Chondrocyte (in vitro differentiated cells): ENCODE results near the gene PIK3CD. TPM values are rescaled to one million over a fixed set of nuclear protein-coding genes. Genes with fewer than 3 reads are reported as not detected.

ENCODE experiments used
- DNase-seq: peaks from one replicate; pipeline ENCODE4 v3.0.0; 2021; ENCODE audit warnings: mixed read lengths, low spot score
- H3K27ac Mint-ChIP-seq: one replicate; pipeline ENCODE4 v1.8.0; 2021; ENCODE audit warnings: mild to moderate bottlenecking, moderate library complexity, mixed read lengths; ENCODE audit not compliant: unreplicated experiment
- H3K27me3 Mint-ChIP-seq: 2 replicates; pipeline ENCODE4 v1.8.0; 2021; ENCODE audit warnings: low read depth, mixed read lengths
- H3K36me3 Mint-ChIP-seq: 2 replicates; pipeline ENCODE4 v1.8.0; 2021; ENCODE audit warnings: low read depth, mixed read lengths
- H3K4me1 Mint-ChIP-seq: 2 replicates; pipeline ENCODE4 v1.8.0; 2021; ENCODE audit warnings: low read depth, mild to moderate bottlenecking, mixed read lengths
- H3K4me3 Mint-ChIP-seq: one replicate; pipeline ENCODE4 v1.8.0; 2021; ENCODE audit warnings: mild to moderate bottlenecking, moderate library complexity, mixed read lengths; ENCODE audit not compliant: unreplicated experiment
- H3K9me3 Mint-ChIP-seq: 2 replicates; pipeline ENCODE4 v1.8.0; 2021; ENCODE audit warnings: low read depth, mixed read lengths
- total RNA-seq: library from RNA; stranded (reverse); gene quantifications from 3 replicates; pipeline ENCODE4 v1.2.1, GENCODE V29; 2021
- TF ChIP-seq, protein P1 (sequence below): fragments of 200-600 bp; sonication (generic); IDR thresholded peaks from 2 replicates; pipeline ENCODE4 v1.5.0; 2021; ENCODE audit warnings: antibody characterized with exemption, mild to moderate bottlenecking, moderate library complexity

The PIK3CD gene
- total RNA-seq, 1 donor from 2014 or later: 4.3 TPM

DNA sequence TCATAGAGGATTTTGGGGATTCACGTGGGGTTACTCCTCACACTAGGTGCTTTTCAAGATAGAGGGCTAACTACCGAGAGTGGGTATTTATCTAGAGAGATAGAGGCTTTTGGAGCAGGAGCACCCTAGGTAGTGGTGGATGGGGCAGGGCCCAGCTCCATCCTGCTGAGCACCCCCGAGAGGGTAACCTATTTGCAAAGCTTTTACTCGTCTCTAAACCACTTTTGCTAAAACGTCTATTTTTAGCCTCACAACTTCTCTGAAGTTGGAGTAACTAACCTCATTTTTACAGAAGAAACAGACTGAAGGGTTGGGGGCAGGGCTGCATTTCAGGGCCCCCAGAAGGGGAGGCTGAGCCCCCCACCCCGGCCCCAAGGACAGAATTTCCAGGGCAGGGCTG lies 12.3 kb upstream of the PIK3CD start:
- H3K9me3 Mint-ChIP-seq: peaks cover 6% of the 10 kb centered on the region
- no peak overlapping the region for H3K27ac Mint-ChIP-seq
- no peak for DNase-seq
- H3K4me1 Mint-ChIP-seq: no peaks in the 10 kb centered on the region
- TF ChIP-seq, protein P1, sequence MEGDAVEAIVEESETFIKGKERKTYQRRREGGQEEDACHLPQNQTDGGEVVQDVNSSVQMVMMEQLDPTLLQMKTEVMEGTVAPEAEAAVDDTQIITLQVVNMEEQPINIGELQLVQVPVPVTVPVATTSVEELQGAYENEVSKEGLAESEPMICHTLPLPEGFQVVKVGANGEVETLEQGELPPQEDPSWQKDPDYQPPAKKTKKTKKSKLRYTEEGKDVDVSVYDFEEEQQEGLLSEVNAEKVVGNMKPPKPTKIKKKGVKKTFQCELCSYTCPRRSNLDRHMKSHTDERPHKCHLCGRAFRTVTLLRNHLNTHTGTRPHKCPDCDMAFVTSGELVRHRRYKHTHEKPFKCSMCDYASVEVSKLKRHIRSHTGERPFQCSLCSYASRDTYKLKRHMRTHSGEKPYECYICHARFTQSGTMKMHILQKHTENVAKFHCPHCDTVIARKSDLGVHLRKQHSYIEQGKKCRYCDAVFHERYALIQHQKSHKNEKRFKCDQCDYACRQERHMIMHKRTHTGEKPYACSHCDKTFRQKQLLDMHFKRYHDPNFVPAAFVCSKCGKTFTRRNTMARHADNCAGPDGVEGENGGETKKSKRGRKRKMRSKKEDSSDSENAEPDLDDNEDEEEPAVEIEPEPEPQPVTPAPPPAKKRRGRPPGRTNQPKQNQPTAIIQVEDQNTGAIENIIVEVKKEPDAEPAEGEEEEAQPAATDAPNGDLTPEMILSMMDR: no peak
- H3K27me3 Mint-ChIP-seq: peaks cover 3% of the 10 kb centered on the region
- H3K36me3 Mint-ChIP-seq: peaks cover 2% of the 10 kb centered on the region
- H3K4me3 Mint-ChIP-seq: no peak overlapping the region

DNA sequence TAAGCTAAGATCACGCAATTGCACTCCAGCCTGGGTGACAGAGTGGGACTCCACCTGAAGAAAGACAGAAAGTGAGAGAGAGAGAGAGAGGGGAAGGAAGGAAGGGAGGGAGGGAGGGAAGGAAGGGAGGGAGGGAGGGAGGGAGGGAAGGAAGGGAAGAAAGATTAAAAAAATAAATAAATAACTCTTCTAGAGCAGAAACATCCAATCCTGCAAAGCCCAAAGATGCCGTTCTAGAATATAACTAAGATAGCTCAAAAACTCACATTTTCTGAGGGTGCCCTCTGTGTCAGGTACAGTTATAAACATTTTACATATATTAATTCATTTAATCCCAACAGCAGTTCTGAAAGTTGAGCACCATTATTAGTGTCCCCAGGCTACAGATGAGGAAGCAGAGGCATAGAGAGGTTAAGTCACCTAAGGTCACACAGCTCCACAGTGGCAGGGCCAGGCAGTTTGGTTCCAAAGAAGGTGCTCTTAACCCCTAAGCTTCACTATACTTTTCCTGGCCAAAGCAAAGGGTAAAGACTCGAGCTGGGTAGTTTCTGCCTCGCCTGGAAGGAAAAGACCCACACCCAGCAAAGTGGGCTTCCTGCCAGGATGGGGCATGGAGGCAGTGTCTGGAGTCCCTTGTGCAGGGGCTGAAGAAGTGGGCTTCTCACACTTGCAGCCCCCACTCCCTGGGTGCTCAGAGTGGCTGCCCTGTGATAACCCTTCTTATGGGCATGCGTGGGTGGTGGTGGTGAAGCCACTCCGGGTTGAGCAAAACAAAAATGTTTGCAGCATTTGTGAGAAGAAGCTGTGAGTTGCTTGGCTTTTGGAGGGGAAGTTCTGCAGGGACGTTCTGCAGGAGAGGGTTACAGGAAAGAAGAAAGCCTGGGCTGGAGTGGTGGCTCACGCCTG lies 7.9 kb upstream of the PIK3CD start:
- Mint-ChIP-seq H3K27ac (no peak overlapping the region), H3K27me3 (peaks cover 3% of the 10 kb centered on the region), H3K4me3 (no peak overlapping the region), H3K9me3 (no peaks in the 10 kb centered on the region), H3K4me1 (no peaks in the 10 kb centered on the region), H3K36me3 (no peaks in the 10 kb centered on the region)
- DNase-seq: no peak
- TF ChIP-seq, protein P1: no peak

DNA sequence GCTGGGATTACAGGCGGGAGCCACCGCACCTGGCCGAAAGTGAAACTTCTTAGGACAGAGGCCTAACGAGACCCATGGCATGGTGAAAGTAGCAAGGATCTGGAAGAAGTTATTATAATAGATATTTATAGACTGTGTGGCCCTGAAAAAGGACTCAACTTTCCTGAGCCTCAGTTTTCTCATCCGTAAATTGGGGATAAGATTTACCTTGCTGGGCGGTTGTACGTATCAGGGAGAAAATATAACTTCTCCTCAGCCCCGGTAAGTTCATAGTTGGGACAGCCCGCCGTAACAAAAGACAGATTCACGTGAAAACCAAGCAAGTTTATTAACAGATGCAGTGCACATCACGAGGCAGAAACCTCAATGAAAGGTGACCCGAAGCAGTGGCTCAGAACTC lies 5.5 kb upstream of the PIK3CD start:
- Mint-ChIP-seq H3K27ac (no peak overlapping the region), H3K4me3 (no peak overlapping the region), H3K27me3 (peaks cover 11% of the 10 kb centered on the region), H3K36me3 (no peaks in the 10 kb centered on the region), H3K4me1 (peaks cover under 1% of the 10 kb centered on the region), H3K9me3 (no peaks in the 10 kb centered on the region)
- TF ChIP-seq, protein P1: no peak
- DNase-seq: no peak

DNA sequence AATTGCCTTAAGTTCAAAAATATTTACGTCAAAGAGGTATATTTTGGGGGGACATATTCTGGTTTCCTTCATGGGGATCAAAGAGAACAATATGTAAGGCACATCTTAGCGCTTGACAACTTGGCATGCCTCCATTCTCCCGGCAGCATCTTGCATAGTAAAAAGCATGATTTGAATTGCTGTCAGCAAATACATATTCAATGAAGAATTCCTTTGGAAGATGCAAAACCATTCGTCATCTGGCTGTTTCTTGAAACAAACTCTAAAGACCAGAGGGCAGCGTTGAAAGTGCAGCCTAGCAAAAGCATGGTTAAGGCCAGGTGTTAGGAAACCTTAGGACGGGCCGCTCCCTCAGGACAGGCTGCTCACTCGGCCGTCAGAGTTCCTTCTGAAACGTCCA lies 3.4 kb upstream of the PIK3CD start:
- Mint-ChIP-seq H3K4me3 (no peak overlapping the region), H3K27ac (no peak overlapping the region), H3K27me3 (peaks cover 17% of the 10 kb centered on the region), H3K9me3 (no peaks in the 10 kb centered on the region), H3K4me1 (peaks cover 5% of the 10 kb centered on the region), H3K36me3 (no peaks in the 10 kb centered on the region)
- no peak for DNase-seq
- TF ChIP-seq, protein P1: no peak

DNA sequence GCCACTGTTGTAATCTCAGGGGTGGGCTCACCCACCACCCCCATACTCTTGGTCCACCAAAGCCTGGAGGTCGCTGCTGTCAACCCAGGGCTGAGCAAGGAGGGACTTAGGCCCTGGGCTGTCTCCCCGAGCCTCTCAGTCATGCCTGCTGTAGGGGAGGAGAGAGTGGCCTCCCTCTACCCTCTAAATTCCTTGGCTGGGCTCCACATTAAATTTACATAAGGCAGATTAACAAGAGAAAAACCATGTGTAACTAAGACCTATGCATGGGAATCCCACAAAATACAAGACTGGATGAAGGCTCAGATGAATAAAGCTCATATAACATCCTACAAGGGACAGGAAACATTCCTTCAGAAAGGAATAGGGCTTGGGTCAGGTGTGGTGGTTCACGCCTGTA lies 1.8 kb upstream of the PIK3CD start:
- peaks cover 22% of the 10 kb centered on the region for H3K27me3 Mint-ChIP-seq
- TF ChIP-seq, protein P1: no peak
- no peak for DNase-seq
- H3K36me3 Mint-ChIP-seq: no peaks in the 10 kb centered on the region
- peaks cover 5% of the 10 kb centered on the region for H3K4me1 Mint-ChIP-seq
- H3K4me3 Mint-ChIP-seq: no peak overlapping the region
- no peaks in the 10 kb centered on the region for H3K9me3 Mint-ChIP-seq
- H3K27ac Mint-ChIP-seq: no peak overlapping the region
